Fibroblast of mammary gland (primary cell): ENCODE data around the gene DHX40.
"Not testable (repeated sequence)": the region's sequence is repeated elsewhere in the genome, so short reads cannot be mapped to it uniquely, and the experiment has no call there.

ENCODE experiments used
- DNase-seq: peaks from one replicate; pipeline ENCODE4 v3.0.0-alpha.2; 2010; ENCODE audit warnings: low read depth
- H3K4me3 ChIP-seq: 2 replicates; pipeline ENCODE4 v1.5.1; 2011; ENCODE audit warnings: low read depth, mild to moderate bottlenecking, low read length, moderate library complexity; ENCODE audit not compliant: control insufficient read depth
- CTCF ChIP-seq: conservative IDR thresholded peaks from 2 replicates; pipeline ENCODE4 v1.5.1; 2011; ENCODE audit warnings: low read depth, low read length, inconsistent platforms; ENCODE audit not compliant: control insufficient read depth, insufficient read depth

The DHX40 gene

GRCh38 chr17:59538195-59538909 lies 27.1 kb upstream of the DHX40 start:
- no peak for DNase-seq
- H3K4me3 ChIP-seq = no peak overlapping the region
- no peak for TF ChIP-seq CTCF

- no peak for TF ChIP-seq CTCF
- DNase-seq = no peak
- H3K4me3 ChIP-seq = no peak overlapping the region
Observed at GRCh38 chr17:59542960-59543635, 22.3 kb upstream of the DHX40 start.

GRCh38 chr17:59545942-59546341 lies 19.5 kb upstream of the DHX40 start:
- no peak for TF ChIP-seq CTCF
- no peak overlapping the region for H3K4me3 ChIP-seq
- no peak for DNase-seq

DNA sequence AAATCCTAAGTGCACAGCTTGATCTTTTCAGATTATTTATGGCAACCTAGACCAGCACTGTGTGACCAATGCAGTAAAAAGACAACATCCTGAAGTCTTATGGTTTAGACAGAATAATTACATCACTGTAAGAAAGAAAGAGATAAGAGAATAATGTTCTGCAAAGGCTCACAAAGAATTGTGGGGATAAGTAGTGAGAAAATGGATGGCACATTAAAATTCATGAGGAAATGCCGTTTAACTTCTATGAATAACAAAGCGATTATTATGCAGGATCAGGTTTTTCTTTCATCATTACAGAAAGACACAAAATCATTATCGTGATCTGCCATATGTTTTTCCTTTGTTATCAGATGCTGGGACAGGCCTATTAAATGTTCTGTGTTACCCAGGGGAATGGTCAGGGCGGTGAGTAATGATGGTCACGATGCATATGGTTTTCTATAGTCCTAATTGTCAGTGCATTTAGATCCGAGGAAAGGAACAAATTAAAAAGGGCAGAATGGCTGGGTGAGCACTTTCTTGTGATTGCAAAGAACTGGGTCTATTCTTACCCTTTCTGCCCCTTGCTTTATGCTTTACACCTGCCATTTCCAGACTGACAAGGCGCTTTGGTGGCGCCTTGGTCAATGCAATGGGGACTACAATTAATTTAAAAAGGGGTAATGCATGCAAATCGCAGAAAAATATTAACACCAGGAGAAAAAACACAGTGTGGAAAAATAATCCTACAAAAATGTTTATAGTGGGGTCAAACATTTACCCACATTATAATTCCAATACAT lies 18.1 kb upstream of the DHX40 start:
- TF ChIP-seq CTCF = no peak
- H3K4me3 ChIP-seq = no peak overlapping the region
- peak; percentile 5 for DNase-seq

DNA sequence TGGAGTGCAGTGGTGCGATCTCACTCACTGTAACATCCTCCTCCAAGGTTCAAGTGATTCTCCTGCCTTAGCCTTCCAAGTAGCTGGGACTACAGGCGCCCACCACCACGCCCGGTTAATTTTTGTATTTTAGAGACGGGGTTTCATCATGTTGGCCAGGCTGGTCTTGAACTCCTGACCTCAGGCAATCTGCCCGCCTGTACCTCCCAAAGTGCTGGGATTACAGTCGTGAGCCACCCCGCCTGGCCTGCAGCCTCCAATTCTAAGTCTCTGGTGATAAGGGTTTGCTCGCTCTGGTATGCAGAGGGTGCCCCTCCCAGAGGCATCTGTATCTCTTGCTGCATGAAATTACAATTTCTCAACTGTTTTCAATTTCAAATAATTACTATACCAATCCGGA lies 16.4 kb upstream of the DHX40 start:
- not testable (repeated sequence) for DNase-seq, H3K4me3 ChIP-seq

GRCh38 chr17:59550703-59551102 lies 14.7 kb upstream of the DHX40 start:
- DNase-seq = no peak
- no peak for TF ChIP-seq CTCF
- H3K4me3 ChIP-seq = no peak overlapping the region

DNA sequence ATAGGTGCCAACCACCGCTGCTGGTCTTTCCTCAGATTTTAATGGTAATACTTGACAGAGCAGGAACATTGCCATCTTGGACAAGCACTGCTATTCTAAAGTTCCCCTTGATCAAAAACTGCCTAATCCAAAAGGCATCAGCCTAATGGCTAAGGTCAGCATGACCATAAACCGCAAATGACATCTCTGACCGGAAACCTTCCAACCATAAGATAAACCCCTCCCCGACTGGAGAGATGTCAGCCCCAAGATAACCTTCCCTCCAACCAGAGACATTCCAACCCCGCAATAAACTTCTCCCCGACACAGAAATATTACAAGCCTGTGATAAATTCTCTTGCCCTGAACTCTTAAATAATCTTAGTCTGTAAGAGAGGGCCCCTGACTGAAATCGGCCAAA lies 7.4 kb upstream of the DHX40 start:
- H3K4me3 ChIP-seq = no peak overlapping the region
- no peak for DNase-seq
- no peak for TF ChIP-seq CTCF
